D721Med (cell line): ENCODE results near the gene GDF2.

ENCODE experiments used
- DNase-seq: peaks from one replicate; pipeline ENCODE4 v3.0.0; 2011; ENCODE audit warnings: low spot score; ENCODE audit not compliant: insufficient read length
- FAIRE-seq: peaks from 2 replicates; lab custom pipeline; 2011; peaks lifted over from hg19 to GRCh38; lab: Jason Lieb, UNC
- CTCF ChIP-seq: IDR thresholded peaks from 2 replicates; pipeline ENCODE4 v1.5.1; 2012; ENCODE audit warnings: mild to moderate bottlenecking, control low read depth; ENCODE audit not compliant: insufficient read depth; ENCODE audit errors: missing control alignments

The GDF2 gene

GRCh38 chr10:47298715-47299114 is 23.5 kb upstream of the GDF2 start:
- no peak for TF ChIP-seq CTCF
- FAIRE-seq (no peak), DNase-seq (no peak)

GRCh38 chr10:47299611-47300428 is 22.4 kb upstream of the GDF2 start, which contains the start of gene GDF10:
Gene GDF10, plus strand, starts transcription at chr10:47300197. Its CDS starts 455 bp downstream, at chr10:47300652.
- DNase-seq (no peak), FAIRE-seq (no peak)
- no peak for TF ChIP-seq CTCF

GRCh38 chr10:47300429-47300931 is 21.8 kb upstream of the GDF2 start:
- no peak for TF ChIP-seq CTCF
- no peak for FAIRE-seq
- no peak for DNase-seq

- no peak for FAIRE-seq
- no peak for TF ChIP-seq CTCF
- DNase-seq, result no peak
Measured at GRCh38 chr10:47301833-47302232, 20.4 kb upstream of the GDF2 start.

GRCh38 chr10:47303105-47303504 is 19.1 kb upstream of the GDF2 start:
- no peak for DNase-seq
- TF ChIP-seq CTCF, result no peak
- no peak for FAIRE-seq

GRCh38 chr10:47303866-47304265 is 18.4 kb upstream of the GDF2 start:
- FAIRE-seq, result no peak
- no peak for TF ChIP-seq CTCF

GRCh38 chr10:47305566-47305965 is 16.7 kb upstream of the GDF2 start:
- DNase-seq, result no peak
- FAIRE-seq, result no peak
- no peak for TF ChIP-seq CTCF

More at GRCh38 chr10:47303866-47304265, 18.4 kb upstream of the GDF2 start:
- no peak for DNase-seq
